GM12878 (cell line): Measurements from ENCODE around the gene MAPK8IP1. TPM values are rescaled to one million over a fixed set of nuclear protein-coding genes. Genes with fewer than 3 reads are reported as not detected.

Experiments used
- ATAC-seq: fragments of 200-7000 bp; cut with Tn5 transposase; 3 replicates; pipeline ENCODE4 v1.9.1; 2020; ENCODE audit warnings: mild to moderate bottlenecking, moderate library complexity
- BruUV-seq: library from RNA; stranded (reverse); fragments of 400-500 nt; replicated peaks from 2 replicates; lab custom pipeline; 2021; lab: Mats Ljungman, UMichigan
- CTCF ChIA-PET: fragments of 300-600 bp; sonication (Branson Sonifier 250); formaldehyde crosslinking; extraction: SDS; loops from one replicate; lab custom pipeline; 2021; ENCODE audit warnings: inconsistent platforms; lab: Yijun Ruan, JAX
- POLR2A ChIA-PET: fragments of 350-600 bp; formaldehyde crosslinking; extraction: SDS; loops from one replicate; lab custom pipeline; 2021; ENCODE audit warnings: inconsistent platforms; lab: Charles Lee
- RAD21 ChIA-PET: fragments of 300-600 bp; sonication (Branson Sonifier 250); formaldehyde crosslinking; loops from one replicate; lab custom pipeline; 2023; ENCODE audit warnings: antibody characterized with exemption; ENCODE audit not compliant: unreplicated experiment; lab: Charles Lee
- SMC1A ChIA-PET: fragments of 300-600 bp; sonication (Branson Sonifier 250); formaldehyde crosslinking; loops from one replicate; lab custom pipeline; 2023; ENCODE audit not compliant: unreplicated experiment, uncharacterized antibody; lab: Charles Lee
- DNase-seq: peaks from one replicate; pipeline ENCODE4 v3.0.0-alpha.2; 2011; ENCODE audit warnings: low read depth, low spot score
- FAIRE-seq: peaks from 3 replicates; lab custom pipeline; 2011; peaks lifted over from hg19 to GRCh38; lab: Jason Lieb, UNC
- H2AFZ ChIP-seq: 2 replicates; pipeline ENCODE4 v1.6.0; 2011; ENCODE audit warnings: low read depth, low read length, control low read depth; ENCODE audit not compliant: control insufficient read depth
- H3K27ac ChIP-seq: 2 replicates; pipeline ENCODE4 v1.5.1; 2011; ENCODE audit warnings: control low read depth; ENCODE audit not compliant: control insufficient read depth, insufficient read depth
- H3K27me3 ChIP-seq, 2 experiments: replicated peaks in 1 of 2; 2 replicates each; pipeline versions ENCODE4 v1.6.0 to v1.6.1; 2011; ENCODE audit warnings: low read length in 1 of 2; ENCODE audit not compliant: control insufficient read depth in 2 of 2, insufficient read depth in 2 of 2
- H3K36me3 ChIP-seq, 2 experiments: 2 replicates each; pipeline ENCODE4 v1.5.1; 2011; ENCODE audit warnings: low read length in 1 of 2; ENCODE audit not compliant: control insufficient read depth in 2 of 2, insufficient read depth in 2 of 2
- H3K4me1 ChIP-seq: 2 replicates; pipeline ENCODE4 v1.6.1; 2011; ENCODE audit warnings: mild to moderate bottlenecking, low read length, moderate library complexity, mixed read lengths; ENCODE audit not compliant: control insufficient read depth, insufficient read depth
- H3K4me2 ChIP-seq: 2 replicates; pipeline ENCODE4 v1.6.0; 2011; ENCODE audit warnings: control low read depth; ENCODE audit not compliant: control insufficient read depth, insufficient read depth
- H3K4me3 ChIP-seq: fragments of 200-600 bp; sonication (generic); 2 replicates; pipeline ENCODE4 v1.5.1; 2016
- H3K79me2 ChIP-seq: 2 replicates; pipeline ENCODE4 v1.6.0; 2011; ENCODE audit warnings: low read length; ENCODE audit not compliant: control insufficient read depth, insufficient read depth
- H3K9ac ChIP-seq: 2 replicates; pipeline ENCODE4 v1.8.0; 2011; ENCODE audit warnings: low read length, control low read depth, mixed read lengths; ENCODE audit not compliant: control insufficient read depth, insufficient read depth
- H3K9me3 ChIP-seq: replicated peaks from 3 replicates; pipeline ENCODE4 v1.5.1; 2011; ENCODE audit warnings: mild to moderate bottlenecking, low read length; ENCODE audit not compliant: control insufficient read depth, insufficient read depth
- H4K20me1 ChIP-seq: 2 replicates; pipeline ENCODE4 v1.6.0; 2011; ENCODE audit not compliant: control insufficient read depth, insufficient read depth
- BACH1 ChIP-seq: fragments of 450-650 bp; IDR thresholded peaks from 2 replicates; pipeline ENCODE4 v1.6.1; 2017; ENCODE audit warnings: mild to moderate bottlenecking, borderline replicate concordance
- CHD1 ChIP-seq: IDR thresholded peaks from 2 replicates; pipeline ENCODE4 v1.6.1; 2012; ENCODE audit warnings: low read depth, low read length, improper control_type of control experiment
- CHD4 ChIP-seq: fragments of 200-600 bp; sonication (generic); IDR thresholded peaks from 2 replicates; pipeline ENCODE4 v1.6.1; 2016; ENCODE audit warnings: mild to moderate bottlenecking
- IKZF2 ChIP-seq, 2 experiments: fragments of 450-650 bp; IDR thresholded peaks; 2 replicates each; pipeline ENCODE4 v1.6.1; 2017; ENCODE audit warnings: mild to moderate bottlenecking in 2 of 2, moderate library complexity in 2 of 2
- MYB ChIP-seq: fragments of 150-350 bp; IDR thresholded peaks from 2 replicates; pipeline ENCODE4 v1.6.1; 2014; ENCODE audit warnings: mild to moderate bottlenecking, low read depth, low read length, borderline replicate concordance
- RB1 ChIP-seq: fragments of 450-650 bp; formaldehyde crosslinking; IDR thresholded peaks from 2 replicates; pipeline ENCODE4 v1.6.1; 2017; ENCODE audit warnings: mild to moderate bottlenecking, borderline replicate concordance
- RBBP5 ChIP-seq: fragments of 200-600 bp; sonication (generic); conservative IDR thresholded peaks from 2 replicates; pipeline ENCODE4 v1.6.1; 2016
- TCF12 ChIP-seq: IDR thresholded peaks from 2 replicates; pipeline ENCODE4 v1.6.1; 2011; ENCODE audit warnings: low read depth, mild to moderate bottlenecking, low read length
- WGBS: methylation state at CpG from one replicate; pipeline ENCODE4 v1.1.6; 2016; ENCODE audit warnings: low lambda C conversion rate; ENCODE audit not compliant: insufficient replicate concordance, insufficient coverage; ENCODE audit errors: missing lambda C conversion rate; 5-methylcytosine and 5-hydroxymethylcytosine counted together
- in situ Hi-C: fragments of 300-500 bp; cut with MboI; formaldehyde crosslinking; loops from 9 replicates; pipeline ENCODE4 v1.14.3; 2018; ENCODE audit warnings: mixed read lengths
- intact Hi-C: fragments of 100-400 bp; cut with micrococcal nuclease; formaldehyde crosslinking; loops from one replicate; pipeline ENCODE4 v1.14.2; 2022; ENCODE audit not compliant: unreplicated experiment
- polyA plus RNA-seq, 11 experiments: library from polyadenylated mRNA; depleted of rRNA in 4 of 11; unstranded in 6 of 11; stranded (reverse) in 5 of 11; fragments of >200 nt; fragmentation: Nextera tagmentation in 4 of 11; fragmentation: Illumina TruSeq in 1 of 11; extraction: Ambion mirVana in 4 of 11; extraction: Trizol in 1 of 11; gene quantifications; 1 replicate in 1 of 11; 2 replicates in 10 of 11; pipeline versions ENCODE4 v1.2.1 to v1.2.3, GENCODE V29; 2011 to 2016; ENCODE audit warnings: inconsistent platforms in 2 of 11, missing spikeins in 2 of 11, low read depth in 1 of 11
- total RNA-seq, 4 experiments: library from RNA; depleted of rRNA in 3 of 4; stranded (reverse); fragments of >200 nt in 3 of 4; fragmentation: Illumina TruSeq in 1 of 4; extraction: Trizol in 1 of 4; gene quantifications; 2 replicates each; pipeline versions ENCODE4 v1.2.1 to v1.2.3, GENCODE V29; 2013 to 2021
- TF ChIP-seq, protein P1 (sequence below): IDR thresholded peaks from 2 replicates; pipeline ENCODE4 v1.6.1; 2012; ENCODE audit warnings: low read length, inconsistent platforms
- TF ChIP-seq, protein P2 (sequence below): fragments of 450-650 bp; IDR thresholded peaks from 2 replicates; pipeline ENCODE4 v1.6.1; 2017; ENCODE audit warnings: borderline replicate concordance
- TF ChIP-seq, protein P3 (sequence below): fragments of 450-650 bp; IDR thresholded peaks from 2 replicates; pipeline ENCODE4 v1.6.1; 2016; ENCODE audit warnings: mild to moderate bottlenecking
- TF ChIP-seq, protein P4 (sequence below): IDR thresholded peaks from 2 replicates; pipeline ENCODE4 v1.6.1; 2011; ENCODE audit warnings: borderline replicate concordance, low read depth, mild to moderate bottlenecking, moderate library complexity, low read length; ENCODE audit not compliant: insufficient read depth, poor library complexity, severe bottlenecking
- TF ChIP-seq, protein P5 (sequence below): fragments of 450-650 bp; IDR thresholded peaks from 2 replicates; pipeline ENCODE4 v1.6.1; 2017; ENCODE audit warnings: mild to moderate bottlenecking, moderate library complexity

MAPK8IP1 gene
- total and polyA plus RNA-seq, 10 of the 15 experiments (the other 5 are each of a cell fraction or from before 2014, with no cell fraction given) = 0.04 to 0.44 (median 0.11) TPM; not detected in 2

DNA sequence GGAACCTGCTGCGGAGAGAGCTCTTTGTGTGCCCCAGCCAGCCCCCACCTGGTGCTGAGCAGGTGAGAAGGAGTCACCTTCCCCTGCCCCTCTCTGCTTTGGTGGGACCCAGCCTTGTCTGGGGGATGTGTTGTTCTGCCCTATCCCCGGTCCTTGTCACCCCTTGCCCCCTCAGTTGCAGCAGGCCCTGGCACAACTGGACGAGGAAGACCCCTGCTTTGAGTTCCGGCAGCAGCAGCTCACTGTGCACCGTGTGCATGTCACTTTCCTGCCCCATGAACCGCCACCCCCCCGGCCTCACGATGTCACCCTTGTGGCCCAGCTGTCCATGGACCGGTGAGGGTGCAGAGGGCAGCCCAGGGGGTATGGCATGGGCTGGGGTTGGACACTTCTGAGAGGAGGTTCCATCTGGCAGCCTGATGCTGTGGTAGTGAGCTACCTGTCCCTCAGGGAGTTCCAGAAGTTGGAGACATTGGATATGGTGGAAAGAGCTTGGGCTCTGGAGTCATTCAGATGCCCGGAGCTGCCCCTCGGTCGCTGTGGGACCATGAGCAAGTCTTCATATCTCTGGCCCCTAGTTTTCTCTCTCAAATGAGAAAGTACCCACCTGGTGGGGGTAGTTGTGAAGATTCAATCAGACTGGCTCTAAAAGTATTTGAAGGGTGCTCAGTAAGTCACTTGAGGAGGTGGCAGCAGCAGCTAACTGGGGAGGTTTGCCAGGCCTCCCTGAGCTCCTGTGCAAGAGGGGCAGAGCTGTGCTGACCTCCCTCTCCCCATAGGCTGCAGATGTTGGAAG, 41.3 kb downstream of the MAPK8IP1 start:
- no peak overlapping the region for H2AFZ ChIP-seq
- peaks cover 4 to 18% of the 10 kb centered on the region in 2 experiments; a peak in 3 of 4 replicates for H3K27me3 ChIP-seq
- in situ Hi-C loops = no loop called here
- ChIA-PET RAD21 (no interaction called here), CTCF (interaction anchor here (0.8 to 1.5 kb wide), 3 partner anchors 9 to 84 kb away, joined by 3 to 7 read pairs (median 3); no protein-coding TSS in a partner anchor), SMC1A (no interaction called here), POLR2A (interaction anchor here (0.8 to 1.5 kb wide), 2 partner anchors 9 to 11 kb away, joined by 3 to 6 read pairs; partner anchors contain the start of gene PEX16)
- H3K9me3 ChIP-seq = no peaks in the 10 kb centered on the region; the same call in 2 of the 3 replicates
- 46% methylated on average over 10 of the region's 12 CpGs for WGBS
- intact Hi-C loops = no loop called here
- H3K27ac ChIP-seq = no peak overlapping the region
- ATAC-seq (no peak), FAIRE-seq (no peak), DNase-seq (no peak)
- no peak overlapping the region for H3K4me3 ChIP-seq
- H3K79me2 ChIP-seq = no peaks in the 10 kb centered on the region
- H3K9ac ChIP-seq = no peak overlapping the region
- peaks cover 25% of the 10 kb centered on the region for H3K4me1 ChIP-seq
- H3K36me3 ChIP-seq = no peaks in the 10 kb centered on the region; a peak in 1 of 4 replicates
- no peak overlapping the region for H3K4me2 ChIP-seq
- H4K20me1 ChIP-seq = peaks cover 6% of the 10 kb centered on the region
- no TSS peak for BruUV-seq
- TF ChIP-seq CHD4 = no peak
- TF ChIP-seq, protein P1, sequence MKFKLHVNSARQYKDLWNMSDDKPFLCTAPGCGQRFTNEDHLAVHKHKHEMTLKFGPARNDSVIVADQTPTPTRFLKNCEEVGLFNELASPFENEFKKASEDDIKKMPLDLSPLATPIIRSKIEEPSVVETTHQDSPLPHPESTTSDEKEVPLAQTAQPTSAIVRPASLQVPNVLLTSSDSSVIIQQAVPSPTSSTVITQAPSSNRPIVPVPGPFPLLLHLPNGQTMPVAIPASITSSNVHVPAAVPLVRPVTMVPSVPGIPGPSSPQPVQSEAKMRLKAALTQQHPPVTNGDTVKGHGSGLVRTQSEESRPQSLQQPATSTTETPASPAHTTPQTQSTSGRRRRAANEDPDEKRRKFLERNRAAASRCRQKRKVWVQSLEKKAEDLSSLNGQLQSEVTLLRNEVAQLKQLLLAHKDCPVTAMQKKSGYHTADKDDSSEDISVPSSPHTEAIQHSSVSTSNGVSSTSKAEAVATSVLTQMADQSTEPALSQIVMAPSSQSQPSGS = no peak
- TF ChIP-seq, protein P2, sequence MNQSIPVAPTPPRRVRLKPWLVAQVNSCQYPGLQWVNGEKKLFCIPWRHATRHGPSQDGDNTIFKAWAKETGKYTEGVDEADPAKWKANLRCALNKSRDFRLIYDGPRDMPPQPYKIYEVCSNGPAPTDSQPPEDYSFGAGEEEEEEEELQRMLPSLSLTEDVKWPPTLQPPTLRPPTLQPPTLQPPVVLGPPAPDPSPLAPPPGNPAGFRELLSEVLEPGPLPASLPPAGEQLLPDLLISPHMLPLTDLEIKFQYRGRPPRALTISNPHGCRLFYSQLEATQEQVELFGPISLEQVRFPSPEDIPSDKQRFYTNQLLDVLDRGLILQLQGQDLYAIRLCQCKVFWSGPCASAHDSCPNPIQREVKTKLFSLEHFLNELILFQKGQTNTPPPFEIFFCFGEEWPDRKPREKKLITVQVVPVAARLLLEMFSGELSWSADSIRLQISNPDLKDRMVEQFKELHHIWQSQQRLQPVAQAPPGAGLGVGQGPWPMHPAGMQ = no peak
- no peak for TF ChIP-seq IKZF2 (IDR thresholded peaks at IDR 0.05)
- TF ChIP-seq, protein P3, sequence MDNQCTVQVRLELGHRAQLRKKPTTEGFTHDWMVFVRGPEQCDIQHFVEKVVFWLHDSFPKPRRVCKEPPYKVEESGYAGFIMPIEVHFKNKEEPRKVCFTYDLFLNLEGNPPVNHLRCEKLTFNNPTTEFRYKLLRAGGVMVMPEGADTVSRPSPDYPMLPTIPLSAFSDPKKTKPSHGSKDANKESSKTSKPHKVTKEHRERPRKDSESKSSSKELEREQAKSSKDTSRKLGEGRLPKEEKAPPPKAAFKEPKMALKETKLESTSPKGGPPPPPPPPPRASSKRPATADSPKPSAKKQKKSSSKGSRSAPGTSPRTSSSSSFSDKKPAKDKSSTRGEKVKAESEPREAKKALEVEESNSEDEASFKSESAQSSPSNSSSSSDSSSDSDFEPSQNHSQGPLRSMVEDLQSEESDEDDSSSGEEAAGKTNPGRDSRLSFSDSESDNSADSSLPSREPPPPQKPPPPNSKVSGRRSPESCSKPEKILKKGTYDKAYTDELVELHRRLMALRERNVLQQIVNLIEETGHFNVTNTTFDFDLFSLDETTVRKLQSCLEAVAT = no peak
- no peak for TF ChIP-seq BACH1
- TF ChIP-seq CHD1 = no peak
- TF ChIP-seq TCF12 = no peak
- TF ChIP-seq, protein P4, sequence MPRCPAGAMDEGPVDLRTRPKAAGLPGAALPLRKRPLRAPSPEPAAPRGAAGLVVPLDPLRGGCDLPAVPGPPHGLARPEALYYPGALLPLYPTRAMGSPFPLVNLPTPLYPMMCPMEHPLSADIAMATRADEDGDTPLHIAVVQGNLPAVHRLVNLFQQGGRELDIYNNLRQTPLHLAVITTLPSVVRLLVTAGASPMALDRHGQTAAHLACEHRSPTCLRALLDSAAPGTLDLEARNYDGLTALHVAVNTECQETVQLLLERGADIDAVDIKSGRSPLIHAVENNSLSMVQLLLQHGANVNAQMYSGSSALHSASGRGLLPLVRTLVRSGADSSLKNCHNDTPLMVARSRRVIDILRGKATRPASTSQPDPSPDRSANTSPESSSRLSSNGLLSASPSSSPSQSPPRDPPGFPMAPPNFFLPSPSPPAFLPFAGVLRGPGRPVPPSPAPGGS = no peak
- TF ChIP-seq RB1 = no peak
- TF ChIP-seq, protein P5, sequence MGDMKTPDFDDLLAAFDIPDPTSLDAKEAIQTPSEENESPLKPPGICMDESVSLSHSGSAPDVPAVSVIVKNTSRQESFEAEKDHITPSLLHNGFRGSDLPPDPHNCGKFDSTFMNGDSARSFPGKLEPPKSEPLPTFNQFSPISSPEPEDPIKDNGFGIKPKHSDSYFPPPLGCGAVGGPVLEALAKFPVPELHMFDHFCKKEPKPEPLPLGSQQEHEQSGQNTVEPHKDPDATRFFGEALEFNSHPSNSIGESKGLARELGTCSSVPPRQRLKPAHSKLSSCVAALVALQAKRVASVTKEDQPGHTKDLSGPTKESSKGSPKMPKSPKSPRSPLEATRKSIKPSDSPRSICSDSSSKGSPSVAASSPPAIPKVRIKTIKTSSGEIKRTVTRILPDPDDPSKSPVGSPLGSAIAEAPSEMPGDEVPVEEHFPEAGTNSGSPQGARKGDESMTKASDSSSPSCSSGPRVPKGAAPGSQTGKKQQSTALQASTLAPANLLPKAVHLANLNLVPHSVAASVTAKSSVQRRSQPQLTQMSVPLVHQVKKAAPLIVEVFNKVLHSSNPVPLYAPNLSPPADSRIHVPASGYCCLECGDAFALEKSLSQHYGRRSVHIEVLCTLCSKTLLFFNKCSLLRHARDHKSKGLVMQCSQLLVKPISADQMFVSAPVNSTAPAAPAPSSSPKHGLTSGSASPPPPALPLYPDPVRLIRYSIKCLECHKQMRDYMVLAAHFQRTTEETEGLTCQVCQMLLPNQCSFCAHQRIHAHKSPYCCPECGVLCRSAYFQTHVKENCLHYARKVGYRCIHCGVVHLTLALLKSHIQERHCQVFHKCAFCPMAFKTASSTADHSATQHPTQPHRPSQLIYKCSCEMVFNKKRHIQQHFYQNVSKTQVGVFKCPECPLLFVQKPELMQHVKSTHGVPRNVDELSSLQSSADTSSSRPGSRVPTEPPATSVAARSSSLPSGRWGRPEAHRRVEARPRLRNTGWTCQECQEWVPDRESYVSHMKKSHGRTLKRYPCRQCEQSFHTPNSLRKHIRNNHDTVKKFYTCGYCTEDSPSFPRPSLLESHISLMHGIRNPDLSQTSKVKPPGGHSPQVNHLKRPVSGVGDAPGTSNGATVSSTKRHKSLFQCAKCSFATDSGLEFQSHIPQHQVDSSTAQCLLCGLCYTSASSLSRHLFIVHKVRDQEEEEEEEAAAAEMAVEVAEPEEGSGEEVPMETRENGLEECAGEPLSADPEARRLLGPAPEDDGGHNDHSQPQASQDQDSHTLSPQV = no peak
- TF ChIP-seq MYB = no peak
- no peak for TF ChIP-seq RBBP5
